ENCODE data around the gene ZEB1. TPM values are rescaled to one million over a fixed set of nuclear protein-coding genes. Genes with fewer than 3 reads are reported as not detected.
"Not testable (repeated sequence)": the region's sequence is repeated elsewhere in the genome, so short reads cannot be mapped to it uniquely, and the experiment has no call there.

The ZEB1 gene
- total RNA-seq, 1 donor from 2014 or later, result 38.7 TPM

DNA sequence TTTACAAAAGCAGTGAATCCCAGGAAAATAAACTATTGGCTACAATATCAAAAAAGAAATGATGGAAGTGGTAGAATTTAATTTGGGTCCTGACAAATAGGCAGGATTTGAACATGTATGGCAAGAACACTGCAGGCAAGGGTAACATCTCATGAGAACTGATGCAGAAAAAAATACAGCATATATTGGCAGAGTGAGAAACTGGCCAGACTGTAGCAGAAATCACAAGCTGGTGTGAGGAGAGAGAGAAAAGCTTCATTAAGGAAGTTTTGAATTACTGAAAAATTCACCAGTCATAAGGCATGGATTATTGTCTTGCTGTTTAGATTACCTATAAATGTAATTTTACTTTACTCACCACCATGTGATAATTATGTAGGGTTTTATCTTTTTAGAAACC, 77.4 kb downstream of the ZEB1 start:
- no peaks in the 10 kb centered on the region for H3K27me3 Mint-ChIP-seq (ENCODE audit: low read depth)
- no peak for DNase-seq (ENCODE audit: low read depth, low spot score)
- H3K36me3 Mint-ChIP-seq (ENCODE audit: low read depth), result no peaks in the 10 kb centered on the region
- H3K27ac Mint-ChIP-seq (ENCODE audit: unreplicated experiment), result no peak overlapping the region
- TF ChIP-seq, protein P1, sequence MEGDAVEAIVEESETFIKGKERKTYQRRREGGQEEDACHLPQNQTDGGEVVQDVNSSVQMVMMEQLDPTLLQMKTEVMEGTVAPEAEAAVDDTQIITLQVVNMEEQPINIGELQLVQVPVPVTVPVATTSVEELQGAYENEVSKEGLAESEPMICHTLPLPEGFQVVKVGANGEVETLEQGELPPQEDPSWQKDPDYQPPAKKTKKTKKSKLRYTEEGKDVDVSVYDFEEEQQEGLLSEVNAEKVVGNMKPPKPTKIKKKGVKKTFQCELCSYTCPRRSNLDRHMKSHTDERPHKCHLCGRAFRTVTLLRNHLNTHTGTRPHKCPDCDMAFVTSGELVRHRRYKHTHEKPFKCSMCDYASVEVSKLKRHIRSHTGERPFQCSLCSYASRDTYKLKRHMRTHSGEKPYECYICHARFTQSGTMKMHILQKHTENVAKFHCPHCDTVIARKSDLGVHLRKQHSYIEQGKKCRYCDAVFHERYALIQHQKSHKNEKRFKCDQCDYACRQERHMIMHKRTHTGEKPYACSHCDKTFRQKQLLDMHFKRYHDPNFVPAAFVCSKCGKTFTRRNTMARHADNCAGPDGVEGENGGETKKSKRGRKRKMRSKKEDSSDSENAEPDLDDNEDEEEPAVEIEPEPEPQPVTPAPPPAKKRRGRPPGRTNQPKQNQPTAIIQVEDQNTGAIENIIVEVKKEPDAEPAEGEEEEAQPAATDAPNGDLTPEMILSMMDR (conservative IDR thresholded peaks at IDR 0.05), result no peak
- no peaks in the 10 kb centered on the region for H3K9me3 Mint-ChIP-seq
- H3K4me1 Mint-ChIP-seq, result peaks cover 6% of the 10 kb centered on the region
- no peak overlapping the region for H3K4me3 Mint-ChIP-seq

DNA sequence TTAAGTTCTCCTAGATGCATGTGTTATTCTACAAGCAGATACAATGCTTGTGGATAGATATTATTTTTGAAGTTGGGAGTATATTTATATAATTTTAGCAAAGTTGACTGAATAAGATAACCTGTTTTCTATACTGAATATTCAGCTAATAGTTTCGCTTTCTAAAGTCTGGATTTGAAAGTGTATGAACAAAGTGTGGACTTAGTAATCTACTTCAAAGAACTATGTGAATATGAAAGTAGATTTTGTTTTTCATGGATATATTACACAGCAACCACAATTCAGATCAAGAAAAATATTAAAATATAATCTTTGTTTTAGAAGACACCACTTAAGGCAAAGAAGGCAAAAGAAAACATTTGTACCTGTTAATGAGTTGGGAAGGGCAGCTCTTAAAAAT, 78.8 kb downstream of the ZEB1 start:
- no peak for DNase-seq (ENCODE audit: low read depth, low spot score)
- Mint-ChIP-seq H3K27me3 (ENCODE audit: low read depth) (no peaks in the 10 kb centered on the region), H3K4me1 (peaks cover 6% of the 10 kb centered on the region), H3K27ac (ENCODE audit: unreplicated experiment) (no peak overlapping the region), H3K36me3 (ENCODE audit: low read depth) (no peaks in the 10 kb centered on the region), H3K9me3 (no peaks in the 10 kb centered on the region), H3K4me3 (no peak overlapping the region)
- TF ChIP-seq, protein P1 (conservative IDR thresholded peaks at IDR 0.05), result no peak

DNA sequence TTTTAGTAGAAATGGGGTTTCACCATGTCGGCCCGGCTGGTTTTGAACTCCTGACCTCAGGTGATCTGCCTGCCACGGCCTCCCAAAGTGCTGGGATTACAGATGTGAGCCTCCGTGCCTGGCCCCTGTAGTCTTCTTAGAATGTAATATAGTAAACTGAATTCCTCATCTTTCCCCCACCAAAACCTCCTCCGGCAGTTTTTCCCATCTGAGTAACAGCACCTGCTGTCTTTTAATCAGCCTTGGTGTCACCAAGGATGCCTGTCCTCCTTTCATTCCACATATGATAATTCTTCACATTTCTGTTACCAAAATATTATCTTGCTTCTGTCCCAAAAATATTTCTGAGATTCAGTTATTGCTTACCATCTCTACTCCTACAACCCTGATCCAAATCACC, 80.2 kb downstream of the ZEB1 start:
- Mint-ChIP-seq H3K27ac (ENCODE audit: unreplicated experiment) (no peak overlapping the region), H3K4me3 (no peak overlapping the region), H3K36me3 (ENCODE audit: low read depth) (no peaks in the 10 kb centered on the region), H3K27me3 (ENCODE audit: low read depth) (no peaks in the 10 kb centered on the region), H3K4me1 (peaks cover 6% of the 10 kb centered on the region), H3K9me3 (no peaks in the 10 kb centered on the region)
- TF ChIP-seq, protein P1 (conservative IDR thresholded peaks at IDR 0.05), result no peak
- DNase-seq (ENCODE audit: low read depth, low spot score), result no peak

DNA sequence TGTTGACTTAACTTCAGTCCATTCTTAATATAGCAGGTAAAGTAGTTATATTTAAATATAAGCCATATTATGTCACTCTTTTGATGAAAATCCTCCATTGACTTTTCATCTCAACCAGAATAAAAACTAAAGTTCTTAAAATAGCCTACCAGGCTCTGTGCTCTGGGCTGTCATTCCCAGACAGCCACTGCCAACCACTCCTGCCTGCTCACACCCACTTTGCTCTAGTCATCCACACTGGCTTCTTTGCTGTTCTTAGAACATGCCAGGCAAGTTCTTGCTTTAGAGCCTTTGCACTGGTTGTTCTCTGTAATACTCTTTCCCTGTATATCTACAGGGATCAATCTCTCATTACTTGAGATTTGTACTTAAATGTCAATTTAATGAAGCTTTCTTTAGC, 80.6 kb downstream of the ZEB1 start:
- Mint-ChIP-seq H3K27ac (ENCODE audit: unreplicated experiment) (no peak overlapping the region), H3K27me3 (ENCODE audit: low read depth) (no peaks in the 10 kb centered on the region), H3K4me3 (no peak overlapping the region), H3K36me3 (ENCODE audit: low read depth) (no peaks in the 10 kb centered on the region), H3K9me3 (no peaks in the 10 kb centered on the region), H3K4me1 (peaks cover 9% of the 10 kb centered on the region)
- TF ChIP-seq, protein P1 (conservative IDR thresholded peaks at IDR 0.05), result no peak
- DNase-seq (ENCODE audit: low read depth, low spot score), result no peak

DNA sequence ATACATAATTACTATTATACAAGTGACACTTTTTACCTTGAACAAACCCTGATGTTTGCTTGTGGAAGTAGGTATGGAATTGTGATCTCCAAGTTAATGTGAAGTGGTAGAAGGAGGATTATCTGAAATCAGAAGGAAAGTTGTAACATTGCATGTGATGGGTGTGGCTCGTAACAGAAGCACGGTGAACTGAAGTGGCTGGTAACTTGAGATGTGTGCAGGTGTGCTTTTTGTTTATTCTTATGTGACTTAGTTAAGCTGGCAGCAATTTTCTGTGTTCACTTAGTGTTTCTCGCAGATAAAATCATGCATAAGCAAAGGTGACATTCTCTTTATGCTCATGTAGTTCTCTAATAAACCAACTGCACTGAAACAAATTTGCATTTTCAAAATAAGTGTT, 82.3 kb downstream of the ZEB1 start:
- peaks cover 11% of the 10 kb centered on the region for H3K4me1 Mint-ChIP-seq
- H3K27me3 Mint-ChIP-seq (ENCODE audit: low read depth), result no peaks in the 10 kb centered on the region
- H3K4me3 Mint-ChIP-seq, result no peak overlapping the region
- no peak for DNase-seq (ENCODE audit: low read depth, low spot score)
- H3K9me3 Mint-ChIP-seq, result no peaks in the 10 kb centered on the region
- H3K36me3 Mint-ChIP-seq (ENCODE audit: low read depth), result no peaks in the 10 kb centered on the region
- TF ChIP-seq, protein P1 (conservative IDR thresholded peaks at IDR 0.05), result no peak
- no peak overlapping the region for H3K27ac Mint-ChIP-seq (ENCODE audit: unreplicated experiment)

DNA sequence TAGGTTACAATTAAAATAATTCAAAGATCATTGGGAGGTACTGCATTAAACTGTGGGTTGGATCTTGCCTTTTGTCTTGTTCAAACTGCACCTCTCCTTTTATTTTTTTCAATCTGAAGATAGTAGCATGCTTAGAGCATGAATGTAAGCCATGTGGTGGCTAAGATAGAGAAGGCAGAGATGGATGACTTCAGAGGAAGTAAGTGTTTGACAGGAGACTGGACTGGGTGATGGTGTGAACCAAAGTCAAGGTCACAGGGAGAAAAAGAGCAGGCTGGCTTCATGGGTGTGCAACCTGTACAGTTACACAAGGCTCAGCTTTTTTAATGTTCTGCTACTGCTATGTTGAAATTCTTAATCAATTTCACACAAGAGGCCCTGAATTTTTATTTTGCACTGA, 85.6 kb downstream of the ZEB1 start:
- no peaks in the 10 kb centered on the region for H3K27me3 Mint-ChIP-seq (ENCODE audit: low read depth)
- H3K9me3 Mint-ChIP-seq, result peaks cover 5% of the 10 kb centered on the region
- H3K4me3 Mint-ChIP-seq, result no peak overlapping the region
- no peak overlapping the region for H3K27ac Mint-ChIP-seq (ENCODE audit: unreplicated experiment)
- TF ChIP-seq, protein P1 (conservative IDR thresholded peaks at IDR 0.05), result no peak
- H3K4me1 Mint-ChIP-seq, result peaks cover 11% of the 10 kb centered on the region
- peaks cover 6% of the 10 kb centered on the region for H3K36me3 Mint-ChIP-seq (ENCODE audit: low read depth)
- no peak for DNase-seq (ENCODE audit: low read depth, low spot score)

DNA sequence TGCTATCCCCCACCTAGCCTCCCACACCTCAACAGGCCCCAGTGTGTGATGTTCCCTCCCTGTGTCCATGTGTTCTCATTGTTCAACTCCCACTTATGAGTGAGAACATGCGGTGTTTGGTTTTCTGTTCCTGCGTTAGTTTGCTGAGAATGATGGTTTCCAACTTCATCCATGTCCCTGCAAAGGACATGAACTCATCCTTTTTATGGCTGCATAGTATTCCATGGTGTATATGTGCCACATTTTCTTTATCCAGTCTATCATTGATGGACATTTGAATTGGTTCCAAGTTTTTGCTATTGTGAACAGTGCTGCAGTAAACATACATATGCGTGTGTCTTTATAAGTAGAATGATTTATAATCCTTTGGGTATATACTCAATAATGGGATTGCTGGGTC, 86.8 kb downstream of the ZEB1 start:
- DNase-seq (ENCODE audit: low read depth, low spot score); H3K4me1 Mint-ChIP-seq; H3K27me3 Mint-ChIP-seq (ENCODE audit: low read depth); H3K27ac Mint-ChIP-seq (ENCODE audit: unreplicated experiment); H3K4me3 Mint-ChIP-seq: not testable (repeated sequence)
- Mint-ChIP-seq H3K9me3 (peaks cover 12% of the 10 kb centered on the region), H3K36me3 (ENCODE audit: low read depth) (peaks cover 17% of the 10 kb centered on the region)

DNA sequence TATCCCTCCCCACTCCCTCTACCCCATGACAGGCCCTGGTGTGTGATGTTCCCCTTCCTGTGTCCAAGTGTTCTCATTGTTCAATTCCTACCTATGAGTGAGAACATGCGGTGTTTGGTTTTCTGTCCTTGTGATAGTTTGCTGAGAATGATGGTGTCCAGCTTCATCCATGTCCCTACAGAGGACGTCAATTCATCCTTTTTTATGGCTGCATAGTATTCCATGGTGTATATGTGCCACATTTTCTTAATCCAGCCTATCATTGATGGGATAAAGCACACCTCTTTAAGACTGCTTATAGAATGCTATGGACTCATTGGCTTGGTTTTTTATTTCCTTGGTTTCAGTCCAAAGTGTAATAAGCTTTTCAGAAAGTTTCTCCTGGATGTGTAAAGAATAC, 93.4 kb downstream of the ZEB1 start:
- not testable (repeated sequence) for H3K27ac Mint-ChIP-seq (ENCODE audit: unreplicated experiment); H3K4me3 Mint-ChIP-seq; H3K9me3 Mint-ChIP-seq; DNase-seq (ENCODE audit: low read depth, low spot score); H3K4me1 Mint-ChIP-seq; H3K27me3 Mint-ChIP-seq (ENCODE audit: low read depth)
- H3K36me3 Mint-ChIP-seq (ENCODE audit: low read depth), result peaks cover 21% of the 10 kb centered on the region

All from neural crest cell (in vitro differentiated cells).